Amniotic stem cell (primary cell): ENCODE results near the gene KLHL40.

Source experiments
- DNase-seq: peaks from one replicate; lab custom pipeline; 2025; lab: John Stamatoyannopoulos, UW

Gene KLHL40

GRCh38 chr3:42670051-42670576 lies 15.2 kb upstream of the KLHL40 start:
- DNase-seq: no peak

- DNase-seq: no peak
Observed at GRCh38 chr3:42670670-42671069, 14.7 kb upstream of the KLHL40 start.

GRCh38 chr3:42672515-42672914 lies 12.8 kb upstream of the KLHL40 start:
- no peak for DNase-seq

- DNase-seq: no peak
Observed at GRCh38 chr3:42673082-42673481, 12.3 kb upstream of the KLHL40 start.

- DNase-seq: no peak
Observed at GRCh38 chr3:42674146-42674545, 11.2 kb upstream of the KLHL40 start.

- DNase-seq: no peak
Observed at GRCh38 chr3:42675909-42676308, 9.4 kb upstream of the KLHL40 start.

- DNase-seq: no peak
Observed at GRCh38 chr3:42678447-42678846, 6.9 kb upstream of the KLHL40 start.

- DNase-seq: no peak
Observed at GRCh38 chr3:42680271-42680670, 5.1 kb upstream of the KLHL40 start.

- no peak for DNase-seq
Observed at GRCh38 chr3:42680806-42681205, 4.5 kb upstream of the KLHL40 start.

- DNase-seq: no peak
Observed at GRCh38 chr3:42681361-42682038, 3.8 kb upstream of the KLHL40 start.

GRCh38 chr3:42682301-42683070 lies 2.9 kb upstream of the KLHL40 start:
- no peak for DNase-seq

- peak; percentile 82 for DNase-seq
Observed at GRCh38 chr3:42683875-42684598, 1.3 kb upstream of the KLHL40 start.

GRCh38 chr3:42684632-42685362 lies 540 bp upstream of the KLHL40 start:
- DNase-seq: no peak

GRCh38 chr3:42685891-42686820 lies 819 bp downstream of the KLHL40 start:
- DNase-seq: no peak

- DNase-seq: no peak
Observed at GRCh38 chr3:42686832-42687650, 1.7 kb downstream of the KLHL40 start.

- no peak for DNase-seq
Observed at GRCh38 chr3:42688016-42688415, 2.7 kb downstream of the KLHL40 start.

GRCh38 chr3:42688487-42689420 lies 3.4 kb downstream of the KLHL40 start:
- DNase-seq: no peak

- no peak for DNase-seq
Observed at GRCh38 chr3:42689421-42690014, 4.2 kb downstream of the KLHL40 start.
